ENCODE results near the gene EIF4G3.

Gene EIF4G3

GRCh38 chr1:21022279-21023040 is 154.2 kb downstream of the EIF4G3 start:
- peak; percentile 89 for DNase-seq

GRCh38 chr1:21021311-21021710 is 155.4 kb downstream of the EIF4G3 start:
- no peak for DNase-seq

- no peak for DNase-seq
Observed at GRCh38 chr1:21020151-21020550, 156.5 kb downstream of the EIF4G3 start.

- no peak for DNase-seq
Observed at GRCh38 chr1:21018673-21019072, 158.0 kb downstream of the EIF4G3 start.

- no peak for DNase-seq
Observed at GRCh38 chr1:21013510-21013909, 163.2 kb downstream of the EIF4G3 start.

- DNase-seq = no peak
Observed at GRCh38 chr1:21012937-21013336, 163.8 kb downstream of the EIF4G3 start.

- DNase-seq = no peak
Observed at GRCh38 chr1:21007876-21008275, 168.8 kb downstream of the EIF4G3 start.

GRCh38 chr1:21005466-21006239 is 171.0 kb downstream of the EIF4G3 start:
- no peak for DNase-seq

- no peak for DNase-seq
Observed at GRCh38 chr1:21003281-21004045, 173.2 kb downstream of the EIF4G3 start.

- no peak for DNase-seq
Observed at GRCh38 chr1:21001042-21001441, 175.7 kb downstream of the EIF4G3 start.

- no peak for DNase-seq
Observed at GRCh38 chr1:21000245-21000594, 176.5 kb downstream of the EIF4G3 start.

GRCh38 chr1:20999525-21000244 is 177.0 kb downstream of the EIF4G3 start:
- DNase-seq = no peak

GRCh38 chr1:20998826-20999225 is 177.9 kb downstream of the EIF4G3 start:
- DNase-seq = no peak

- no peak for DNase-seq
Observed at GRCh38 chr1:20997602-20998224, 179.0 kb downstream of the EIF4G3 start.

- no peak for DNase-seq
Observed at GRCh38 chr1:20996554-20996953, 180.1 kb downstream of the EIF4G3 start.

- no peak for DNase-seq
Observed at GRCh38 chr1:20993716-20994575, 182.8 kb downstream of the EIF4G3 start.

- DNase-seq = no peak
Observed at GRCh38 chr1:20992322-20993056, 184.2 kb downstream of the EIF4G3 start.

GRCh38 chr1:20988943-20989342 is 187.8 kb downstream of the EIF4G3 start:
- no peak for DNase-seq

- no peak for DNase-seq
Observed at GRCh38 chr1:20987831-20988825, 188.6 kb downstream of the EIF4G3 start.
